Smooth muscle cell of bladder (primary cell): ENCODE measurements around the gene STEAP4. TPM values are rescaled to one million over a fixed set of nuclear protein-coding genes. Genes with fewer than 3 reads are reported as not detected.

Experiments
- total RNA-seq: library from RNA; depleted of rRNA; stranded (reverse); fragments of >200 nt; gene quantifications from 2 replicates; pipeline ENCODE4 v1.2.3, GENCODE V29; 2014

Gene STEAP4
- total RNA-seq: 0.71 and 4.6 TPM in 2 replicates

GRCh38 chr7:88306590-88307048 is at the start of gene STEAP4:
TSS of gene STEAP4 (minus strand) at chr7:88306894. CDS start at chr7:88284269, 22,625 bp downstream.

Other genes starting within 250 kb of the STEAP4 start
- gene SRI, start 86.9 kb downstream of the STEAP4 start, total RNA-seq: 80.6 and 135 TPM in 2 replicates